Breast epithelium (tissue), 4 donors: ENCODE data around the gene WWOX. TPM values are rescaled to one million over a fixed set of nuclear protein-coding genes. Genes with fewer than 3 reads are reported as not detected.

Source experiments
- DNase-seq, 2 donors: peaks; one replicate each; pipeline ENCODE4 v3.0.0-alpha.2; 2019; ENCODE audit warnings: low spot score in 2 of 2
- H3K27ac ChIP-seq, 2 donors: fragments of 200-600 bp; sonication (generic) in 1 of 2; one replicate each; pipeline ENCODE4 v1.5.1; 2016 to 2019; ENCODE audit warnings: mild to moderate bottlenecking in 1 of 2
- H3K27me3 ChIP-seq, 2 donors: fragments of 200-600 bp; sonication (generic) in 1 of 2; one replicate each; pipeline versions ENCODE4 v1.5.1 to v1.6.0; 2017 to 2019; ENCODE audit warnings: control low read depth in 1 of 2, mild to moderate bottlenecking in 1 of 2
- H3K36me3 ChIP-seq: fragments of 200-600 bp; one replicate; pipeline ENCODE4 v1.5.1; 2019
- H3K4me1 ChIP-seq, 2 donors: fragments of 200-600 bp; sonication (generic); one replicate each; pipeline ENCODE4 v1.5.1; 2016 to 2019; ENCODE audit warnings: control low read depth in 1 of 2
- H3K4me3 ChIP-seq, 3 donors: fragments of 200-600 bp; sonication (generic); 1 replicate in 2 of 3; 2 replicates in 1 of 3; pipeline ENCODE4 v1.5.1; 2016 to 2019; ENCODE audit warnings: mild to moderate bottlenecking in 3 of 3, moderate library complexity in 2 of 3
- H3K9me3 ChIP-seq, 2 donors: fragments of 200-600 bp; sonication (generic) in 1 of 2; one replicate each; pipeline ENCODE4 v1.5.1; 2016 to 2019; ENCODE audit warnings: control low read depth in 1 of 2
- POLR2A ChIP-seq: fragments of 450-650 bp; IDR thresholded peaks from one replicate; pipeline ENCODE4 v1.6.1; 2016; ENCODE audit warnings: antibody characterized with exemption, mild to moderate bottlenecking, moderate library complexity
- POLR2AphosphoS5 ChIP-seq, 3 donors: sonication (generic); formaldehyde crosslinking; IDR thresholded peaks; one replicate each; pipeline ENCODE4 v1.6.1; 2017; ENCODE audit warnings: antibody characterized with exemption in 3 of 3
- intact Hi-C: fragments of 100-400 bp; cut with DNase I; formaldehyde crosslinking; loops from one replicate; pipeline ENCODE4 v1.15.1; 2023; ENCODE audit warnings: low total_unique reads
- total RNA-seq, 3 donors: library from RNA; depleted of rRNA; stranded (reverse); fragments of >200 nt; gene quantifications; one replicate each; pipeline ENCODE4 v1.1.0, GENCODE V29; 2016
- TF ChIP-seq, protein P1 (sequence below), 3 donors: fragments of 450-650 bp; IDR thresholded peaks; one replicate each; pipeline ENCODE4 v1.5.1; 2016 to 2017; ENCODE audit warnings: antibody characterized with exemption in 3 of 3, mild to moderate bottlenecking in 3 of 3, moderate library complexity in 3 of 3

The WWOX gene
- total RNA-seq, 3 donors from 2014 or later = 42.9 to 73.6 (median 43.4) TPM

DNA sequence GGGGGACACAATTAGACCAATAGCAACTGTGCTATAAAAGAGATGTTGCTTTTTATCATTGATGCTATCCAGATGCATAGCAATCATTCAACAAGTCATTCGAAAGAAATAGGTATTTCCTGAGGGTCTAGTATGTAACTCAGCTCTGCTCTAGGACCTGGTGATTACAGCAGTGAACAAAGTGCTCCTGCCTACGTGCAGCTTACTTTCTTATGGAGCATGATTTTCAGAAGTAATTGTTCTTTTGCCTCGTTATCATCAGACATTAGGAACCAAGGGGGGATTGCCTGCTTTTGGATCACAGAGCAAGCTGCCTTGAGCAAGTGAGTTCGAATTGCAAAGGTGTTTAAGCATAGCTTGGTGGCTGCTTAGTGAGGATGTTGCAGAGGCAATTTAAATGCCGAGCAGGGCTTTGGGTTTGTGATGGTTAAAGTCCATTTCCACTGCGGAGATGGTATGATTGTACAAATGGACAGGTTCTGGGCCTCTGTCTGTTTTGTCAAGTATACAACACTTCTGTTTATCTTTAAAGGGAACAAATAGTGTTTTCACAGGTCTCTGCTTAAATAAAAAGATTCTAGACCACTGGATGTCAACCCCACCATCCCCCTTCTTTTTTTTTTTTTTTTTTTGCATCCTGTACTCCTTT lies 41.5 kb downstream of the WWOX start:
- Histone ChIP-seq H3K27ac (no peak overlapping the region), H3K9me3 (no peaks in the 10 kb centered on the region), H3K4me3 (no peak overlapping the region), H3K27me3 (no peaks in the 10 kb centered on the region), H3K4me1 (no peaks in the 10 kb centered on the region), H3K36me3 (no peaks in the 10 kb centered on the region)
- TF ChIP-seq POLR2AphosphoS5 (IDR thresholded peaks at IDR 0.05) = no peak
- TF ChIP-seq, protein P1, sequence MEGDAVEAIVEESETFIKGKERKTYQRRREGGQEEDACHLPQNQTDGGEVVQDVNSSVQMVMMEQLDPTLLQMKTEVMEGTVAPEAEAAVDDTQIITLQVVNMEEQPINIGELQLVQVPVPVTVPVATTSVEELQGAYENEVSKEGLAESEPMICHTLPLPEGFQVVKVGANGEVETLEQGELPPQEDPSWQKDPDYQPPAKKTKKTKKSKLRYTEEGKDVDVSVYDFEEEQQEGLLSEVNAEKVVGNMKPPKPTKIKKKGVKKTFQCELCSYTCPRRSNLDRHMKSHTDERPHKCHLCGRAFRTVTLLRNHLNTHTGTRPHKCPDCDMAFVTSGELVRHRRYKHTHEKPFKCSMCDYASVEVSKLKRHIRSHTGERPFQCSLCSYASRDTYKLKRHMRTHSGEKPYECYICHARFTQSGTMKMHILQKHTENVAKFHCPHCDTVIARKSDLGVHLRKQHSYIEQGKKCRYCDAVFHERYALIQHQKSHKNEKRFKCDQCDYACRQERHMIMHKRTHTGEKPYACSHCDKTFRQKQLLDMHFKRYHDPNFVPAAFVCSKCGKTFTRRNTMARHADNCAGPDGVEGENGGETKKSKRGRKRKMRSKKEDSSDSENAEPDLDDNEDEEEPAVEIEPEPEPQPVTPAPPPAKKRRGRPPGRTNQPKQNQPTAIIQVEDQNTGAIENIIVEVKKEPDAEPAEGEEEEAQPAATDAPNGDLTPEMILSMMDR (IDR thresholded peaks at IDR 0.05) = no peak
- no peak for TF ChIP-seq POLR2A
- DNase-seq = no peak
- intact Hi-C loops = no loop called here

DNA sequence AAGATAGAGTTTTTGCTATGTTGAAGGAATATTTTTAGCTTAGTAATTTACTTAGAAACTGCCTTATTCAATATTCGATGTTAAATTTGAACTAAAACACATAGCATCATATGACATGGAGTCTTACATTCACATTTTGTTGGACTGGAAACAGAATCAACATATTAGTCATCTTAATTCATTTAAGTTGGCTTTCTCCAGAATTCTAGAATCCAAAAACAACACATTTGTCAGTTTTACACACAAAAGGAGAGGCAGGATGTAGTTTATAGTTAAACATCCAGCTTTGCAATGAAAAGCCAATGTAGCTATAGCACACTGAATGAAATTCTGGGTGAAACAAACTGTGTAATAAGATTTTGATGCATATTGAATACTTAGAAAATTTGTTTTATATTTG lies 43.3 kb downstream of the WWOX start:
- Histone ChIP-seq H3K9me3 (no peaks in the 10 kb centered on the region), H3K27ac (no peak overlapping the region), H3K4me3 (no peak overlapping the region), H3K36me3 (no peaks in the 10 kb centered on the region), H3K27me3 (no peaks in the 10 kb centered on the region), H3K4me1 (no peaks in the 10 kb centered on the region)
- no peak for TF ChIP-seq POLR2A
- TF ChIP-seq, protein P1 (IDR thresholded peaks at IDR 0.05) = no peak
- TF ChIP-seq POLR2AphosphoS5 (IDR thresholded peaks at IDR 0.05) = no peak
- intact Hi-C loops = no loop called here
- no peak for DNase-seq

DNA sequence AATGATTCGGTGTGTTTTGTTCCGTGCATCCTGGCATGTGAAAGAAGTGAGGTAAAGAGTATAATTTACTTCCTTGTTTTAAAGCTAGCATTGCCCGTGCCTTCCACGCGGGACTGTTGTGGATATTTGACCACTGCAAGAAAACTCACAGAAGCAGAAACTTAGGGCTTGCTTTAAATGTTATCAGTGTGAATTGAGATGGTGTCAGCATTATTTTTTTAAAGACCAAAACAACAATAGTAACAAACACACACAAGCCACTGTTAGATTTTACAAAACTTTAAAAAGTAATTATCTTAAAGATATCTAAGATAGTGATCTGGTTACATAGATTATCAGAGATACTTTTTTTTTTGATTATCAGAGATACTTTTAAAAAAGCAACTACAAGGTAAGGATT lies 47.4 kb downstream of the WWOX start:
- TF ChIP-seq POLR2AphosphoS5 (IDR thresholded peaks at IDR 0.05) = no peak
- TF ChIP-seq, protein P1 (IDR thresholded peaks at IDR 0.05) = no peak
- Histone ChIP-seq H3K9me3 (no peaks in the 10 kb centered on the region), H3K27me3 (no peaks in the 10 kb centered on the region), H3K27ac (no peak overlapping the region), H3K36me3 (no peaks in the 10 kb centered on the region), H3K4me1 (no peaks in the 10 kb centered on the region), H3K4me3 (no peak overlapping the region)
- intact Hi-C loops = no loop called here
- DNase-seq = no peak

DNA sequence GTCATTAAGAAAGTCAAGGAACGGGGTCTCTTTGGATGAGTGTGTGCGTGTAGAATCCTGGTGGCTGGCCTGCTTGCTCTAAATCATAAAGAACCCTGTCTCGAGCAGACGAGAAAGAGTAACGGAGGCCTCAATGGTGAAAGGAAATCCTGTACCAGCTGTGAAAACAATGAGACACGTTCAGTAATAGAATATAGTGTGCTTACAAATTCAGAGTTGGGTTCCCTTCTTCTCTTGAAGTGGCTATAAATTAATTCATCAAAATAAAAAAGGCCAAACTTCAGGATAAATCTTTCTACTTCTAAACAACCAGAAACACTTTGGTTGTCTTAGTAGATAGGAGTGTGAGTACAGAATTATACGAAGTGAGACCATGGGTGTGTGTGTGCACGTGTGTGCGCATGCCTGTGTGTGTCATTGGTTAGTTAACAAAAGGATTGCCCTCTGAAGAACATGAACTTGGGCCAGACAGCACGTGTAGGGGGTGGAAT lies 48.5 kb downstream of the WWOX start:
- H3K36me3 ChIP-seq = no peaks in the 10 kb centered on the region
- DNase-seq = no peak
- TF ChIP-seq POLR2A (no peak), POLR2AphosphoS5 (IDR thresholded peaks at IDR 0.05) (no peak)
- TF ChIP-seq, protein P1 (IDR thresholded peaks at IDR 0.05) = no peak
- H3K27me3 ChIP-seq = no peaks in the 10 kb centered on the region
- no peak overlapping the region for H3K27ac ChIP-seq
- intact Hi-C loops = no loop called here
- H3K9me3 ChIP-seq = no peaks in the 10 kb centered on the region
- no peak overlapping the region for H3K4me3 ChIP-seq
- no peaks in the 10 kb centered on the region for H3K4me1 ChIP-seq

DNA sequence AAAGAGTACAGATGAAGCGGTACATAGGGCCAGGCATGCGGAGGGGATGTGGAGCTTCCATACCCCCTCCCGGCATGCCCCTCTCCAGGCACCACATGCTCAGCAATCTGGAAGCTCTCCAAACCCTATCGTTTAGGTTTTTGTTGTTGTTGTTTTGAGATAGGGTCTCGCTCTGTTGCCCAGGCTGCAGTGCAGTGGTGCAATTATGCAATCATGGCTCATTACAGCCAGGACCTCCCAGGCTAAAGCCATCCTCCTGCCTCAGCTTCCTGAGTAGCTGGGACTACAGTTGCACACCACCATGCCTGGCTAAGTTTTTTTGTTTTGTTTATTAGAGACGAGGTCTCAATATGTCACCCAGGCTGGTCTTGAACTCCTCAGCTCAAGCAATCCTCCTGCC lies 50.8 kb downstream of the WWOX start:
- Histone ChIP-seq H3K9me3 (no peaks in the 10 kb centered on the region), H3K27me3 (no peaks in the 10 kb centered on the region), H3K27ac (no peak overlapping the region), H3K4me1 (no peaks in the 10 kb centered on the region), H3K36me3 (no peaks in the 10 kb centered on the region), H3K4me3 (no peak overlapping the region)
- intact Hi-C loops = no loop called here
- DNase-seq = no peak
- TF ChIP-seq, protein P1 (IDR thresholded peaks at IDR 0.05) = no peak
- no peak for TF ChIP-seq POLR2A
- TF ChIP-seq POLR2AphosphoS5 (IDR thresholded peaks at IDR 0.05) = no peak
